Measurements from ENCODE around the gene INTS2.

INTS2 gene

DNA sequence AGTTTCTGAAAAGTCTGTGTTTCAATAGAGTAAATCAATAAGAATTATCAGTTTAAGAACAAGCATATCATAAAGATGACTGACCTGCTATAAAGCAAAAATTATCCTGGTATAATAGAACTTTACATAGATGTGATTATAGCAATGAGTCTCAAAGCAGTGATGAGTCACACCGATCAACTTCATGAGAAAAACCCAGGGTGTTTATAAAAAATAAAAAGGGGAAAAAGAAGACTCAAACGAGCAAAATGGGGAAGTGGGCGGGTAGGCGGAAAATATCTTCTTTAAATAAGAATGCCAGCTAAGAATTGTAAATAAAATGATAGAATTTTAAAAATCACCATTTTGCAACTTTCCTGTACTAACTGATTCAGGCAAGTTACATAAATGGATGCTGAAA is 111.2 kb downstream of the INTS2 start:
- no peak for DNase-seq

DNA sequence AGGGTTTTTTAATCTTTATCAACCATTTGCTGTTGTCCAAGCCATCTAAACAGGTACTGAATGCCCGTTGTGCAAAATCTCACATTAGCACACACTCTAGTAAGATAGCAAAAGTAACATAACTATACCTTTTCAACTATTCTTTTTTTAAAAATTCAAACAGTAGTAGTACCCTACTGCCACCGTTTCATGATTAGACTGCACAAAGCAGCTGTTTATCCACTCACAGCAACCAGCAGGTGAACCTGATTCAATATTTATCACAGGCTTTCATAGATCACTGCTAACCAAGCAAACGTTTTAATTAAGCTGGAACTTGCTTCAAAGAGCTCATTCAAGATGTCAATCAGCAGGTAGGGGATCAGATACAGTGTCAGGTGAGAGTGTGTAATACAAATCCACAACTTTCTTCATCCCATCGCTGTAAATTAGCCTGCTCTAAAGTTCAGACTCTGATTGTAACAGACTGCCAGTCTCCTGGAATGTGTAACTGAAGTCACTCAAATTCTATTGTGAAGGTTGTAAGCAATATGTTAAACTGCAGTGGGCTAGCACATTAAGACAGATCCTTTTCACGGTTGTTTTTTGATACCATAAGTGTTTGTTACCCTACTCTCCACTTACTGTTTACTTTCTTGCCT is 111.8 kb downstream of the INTS2 start:
- DNase-seq = peak; percentile 44 to 63
